ENCODE data around the gene FMOD.

FMOD gene

GRCh38 chr1:203361945-203362719, 11.2 kb upstream of the FMOD start:
- Histone ChIP-seq H3K9me3 (no peaks in the 10 kb centered on the region), H3K4me1 (peaks cover 0 to 11% (median 5%) of the 10 kb centered on the region in 4 donors), H3K36me3 (no peaks in the 10 kb centered on the region), H3K27ac (no peak overlapping the region), H3K27me3 (peaks cover 0 to 5% of the 10 kb centered on the region in 2 donors), H3K4me3 (no peak overlapping the region)
- no peak for DNase-seq
- intact Hi-C loops (cut with DNase I; ENCODE audit: low total_unique reads): no loop called here
- TF ChIP-seq CTCF (IDR thresholded peaks at IDR 0.05): no peak

- Histone ChIP-seq H3K36me3 (no peaks in the 10 kb centered on the region), H3K4me3 (no peak overlapping the region), H3K4me1 (peaks cover 0 to 11% (median 5%) of the 10 kb centered on the region in 4 donors), H3K27ac (no peak overlapping the region), H3K9me3 (no peaks in the 10 kb centered on the region), H3K27me3 (peaks cover 0 to 5% of the 10 kb centered on the region in 2 donors)
- intact Hi-C loops (cut with DNase I; ENCODE audit: low total_unique reads): no loop called here
- DNase-seq: no peak
- no peak for TF ChIP-seq CTCF (IDR thresholded peaks at IDR 0.05)
These were observed 9.7 kb upstream of the FMOD start for GRCh38 chr1:203360547-203361185.

GRCh38 chr1:203359010-203359571, 8.2 kb upstream of the FMOD start:
- Histone ChIP-seq H3K27ac (no peak overlapping the region), H3K4me3 (no peak overlapping the region), H3K4me1 (peaks cover 0 to 18% (median 5%) of the 10 kb centered on the region in 4 donors), H3K27me3 (peaks cover 0 to under 1% of the 10 kb centered on the region in 2 donors), H3K36me3 (no peaks in the 10 kb centered on the region), H3K9me3 (no peaks in the 10 kb centered on the region)
- intact Hi-C loops (cut with DNase I; ENCODE audit: low total_unique reads): no loop called here
- DNase-seq: peak in 1 of 2 donors; percentile 74
- TF ChIP-seq CTCF (IDR thresholded peaks at IDR 0.05): no peak

GRCh38 chr1:203354246-203354645, 3.3 kb upstream of the FMOD start:
- TF ChIP-seq CTCF (IDR thresholded peaks at IDR 0.05): no peak
- Histone ChIP-seq H3K9me3 (no peaks in the 10 kb centered on the region), H3K4me1 (peaks cover 0 to 39% (median 14%) of the 10 kb centered on the region in 4 donors), H3K4me3 (no peak overlapping the region), H3K27me3 (no peaks in the 10 kb centered on the region), H3K36me3 (no peaks in the 10 kb centered on the region), H3K27ac (peak overlapping the region; percentile 6 to 52)
- DNase-seq: no peak
- intact Hi-C loops (cut with DNase I; ENCODE audit: low total_unique reads): no loop called here

- intact Hi-C loops (cut with DNase I; ENCODE audit: low total_unique reads): no loop called here
- no peak for DNase-seq
These were observed 2.6 kb upstream of the FMOD start for GRCh38 chr1:203353486-203353885.

More at GRCh38 chr1:203353486-203353885, 2.6 kb upstream of the FMOD start:
- H3K36me3 ChIP-seq: no peaks in the 10 kb centered on the region
- H3K4me1 ChIP-seq: peaks cover 0 to 43% (median 18%) of the 10 kb centered on the region in 4 donors
- H3K4me3 ChIP-seq: no peak overlapping the region
- TF ChIP-seq CTCF (IDR thresholded peaks at IDR 0.05): no peak
- no peaks in the 10 kb centered on the region for H3K9me3 ChIP-seq
- no peaks in the 10 kb centered on the region for H3K27me3 ChIP-seq
- H3K27ac ChIP-seq: peak overlapping the region in 1 of 2 donors; percentile 52

Measured in tibial artery (tissue), 4 donors.